ENCODE results near the gene NR1H4.

The NR1H4 gene

GRCh38 chr12:100584256-100584655 is 110.6 kb downstream of the NR1H4 start:
- Histone ChIP-seq H3K9me2 (replicated peaks; ENCODE audit: low read depth, low read length) (no peaks in the 10 kb centered on the region), H3K27me3 (ENCODE audit: insufficient read depth, low read length, poor library complexity, severe bottlenecking) (no peaks in the 10 kb centered on the region), H3K36me3 (ENCODE audit: insufficient read depth, low read length) (no peaks in the 10 kb centered on the region), H2AFZ (ENCODE audit: low read length) (no peak overlapping the region), H4K20me1 (ENCODE audit: insufficient read depth, low read length, poor library complexity, severe bottlenecking) (no peaks in the 10 kb centered on the region), H3F3A (ENCODE audit: low read depth) (no peaks in the 10 kb centered on the region), H3K4me1 (ENCODE audit: insufficient read depth, low read length, poor library complexity, severe bottlenecking) (no peaks in the 10 kb centered on the region), H3K9ac (ENCODE audit: low read depth, low read length, poor library complexity, severe bottlenecking) (no peak overlapping the region), H3K9me3 (ENCODE audit: insufficient read depth, low read depth, low read length) (no peaks in the 10 kb centered on the region), H3K79me2 (ENCODE audit: insufficient read depth, low read length) (no peaks in the 10 kb centered on the region), H3K4me3 (ENCODE audit: low read length, poor library complexity, severe bottlenecking) (no peak overlapping the region), H3K4me2 (ENCODE audit: low read depth, low read length, poor library complexity, severe bottlenecking) (no peak overlapping the region)
- TF ChIP-seq EZH2phosphoT487 (IDR thresholded peaks at IDR 0.05; ENCODE audit: borderline replicate concordance) (no peak), CTCF (conservative IDR thresholded peaks at IDR 0.05; ENCODE audit: low read length) (no peak)

GRCh38 chr12:100591979-100592378 is 118.3 kb downstream of the NR1H4 start:
- Histone ChIP-seq H3K4me3 (ENCODE audit: low read length, poor library complexity, severe bottlenecking) (no peak overlapping the region), H3K9me3 (ENCODE audit: insufficient read depth, low read depth, low read length) (no peaks in the 10 kb centered on the region), H3K4me2 (ENCODE audit: low read depth, low read length, poor library complexity, severe bottlenecking) (no peak overlapping the region), H3K79me2 (ENCODE audit: insufficient read depth, low read length) (no peaks in the 10 kb centered on the region), H3F3A (ENCODE audit: low read depth) (no peaks in the 10 kb centered on the region), H3K9ac (ENCODE audit: low read depth, low read length, poor library complexity, severe bottlenecking) (no peak overlapping the region), H3K4me1 (ENCODE audit: insufficient read depth, low read length, poor library complexity, severe bottlenecking) (no peaks in the 10 kb centered on the region), H3K27me3 (ENCODE audit: insufficient read depth, low read length, poor library complexity, severe bottlenecking) (no peaks in the 10 kb centered on the region), H2AFZ (ENCODE audit: low read length) (no peak overlapping the region), H4K20me1 (ENCODE audit: insufficient read depth, low read length, poor library complexity, severe bottlenecking) (no peaks in the 10 kb centered on the region), H3K9me2 (replicated peaks; ENCODE audit: low read depth, low read length) (no peaks in the 10 kb centered on the region), H3K36me3 (ENCODE audit: insufficient read depth, low read length) (no peaks in the 10 kb centered on the region)
- TF ChIP-seq CTCF (conservative IDR thresholded peaks at IDR 0.05; ENCODE audit: low read length) = no peak

GRCh38 chr12:100593490-100593889 is 119.8 kb downstream of the NR1H4 start:
- Histone ChIP-seq H3K4me2 (ENCODE audit: low read depth, low read length, poor library complexity, severe bottlenecking) (no peak overlapping the region), H2AFZ (ENCODE audit: low read length) (no peak overlapping the region), H3F3A (ENCODE audit: low read depth) (no peaks in the 10 kb centered on the region), H3K9me3 (ENCODE audit: insufficient read depth, low read depth, low read length) (no peaks in the 10 kb centered on the region), H3K27me3 (ENCODE audit: insufficient read depth, low read length, poor library complexity, severe bottlenecking) (no peaks in the 10 kb centered on the region), H3K4me3 (ENCODE audit: low read length, poor library complexity, severe bottlenecking) (no peak overlapping the region), H3K9ac (ENCODE audit: low read depth, low read length, poor library complexity, severe bottlenecking) (no peak overlapping the region), H4K20me1 (ENCODE audit: insufficient read depth, low read length, poor library complexity, severe bottlenecking) (no peaks in the 10 kb centered on the region), H3K79me2 (ENCODE audit: insufficient read depth, low read length) (no peaks in the 10 kb centered on the region), H3K4me1 (ENCODE audit: insufficient read depth, low read length, poor library complexity, severe bottlenecking) (no peaks in the 10 kb centered on the region), H3K36me3 (ENCODE audit: insufficient read depth, low read length) (no peaks in the 10 kb centered on the region), H3K9me2 (replicated peaks; ENCODE audit: low read depth, low read length) (no peaks in the 10 kb centered on the region)
- TF ChIP-seq CTCF (conservative IDR thresholded peaks at IDR 0.05; ENCODE audit: low read length) (no peak), EZH2phosphoT487 (IDR thresholded peaks at IDR 0.05; ENCODE audit: borderline replicate concordance) (no peak)

All from Loucy (cell line).